Hippocampal formation (tissue), 2 donors: ENCODE results near the gene MEGF11.

Experiments
- DNase-seq, 2 donors: peaks; one replicate each; lab custom pipeline; 2025; lab: John Stamatoyannopoulos, UW

The MEGF11 gene

GRCh38 chr15:66239514-66239913, 14.0 kb downstream of the MEGF11 start:
- no peak for DNase-seq

GRCh38 chr15:66238318-66238717, 15.2 kb downstream of the MEGF11 start:
- no peak for DNase-seq

- DNase-seq: no peak
Measured at GRCh38 chr15:66237513-66238235, 15.9 kb downstream of the MEGF11 start.

GRCh38 chr15:66236806-66237375, 16.7 kb downstream of the MEGF11 start:
- no peak for DNase-seq

- DNase-seq: no peak
Measured at GRCh38 chr15:66235866-66236265, 17.7 kb downstream of the MEGF11 start.

GRCh38 chr15:66234798-66235197, 18.8 kb downstream of the MEGF11 start:
- DNase-seq: no peak

GRCh38 chr15:66233487-66234415, 19.8 kb downstream of the MEGF11 start:
- DNase-seq: no peak

- no peak for DNase-seq
Measured at GRCh38 chr15:66232267-66232625, 21.3 kb downstream of the MEGF11 start.

GRCh38 chr15:66231394-66232266, 21.9 kb downstream of the MEGF11 start:
- no peak for DNase-seq

GRCh38 chr15:66229790-66230465, 23.6 kb downstream of the MEGF11 start:
- DNase-seq: no peak

DNA sequence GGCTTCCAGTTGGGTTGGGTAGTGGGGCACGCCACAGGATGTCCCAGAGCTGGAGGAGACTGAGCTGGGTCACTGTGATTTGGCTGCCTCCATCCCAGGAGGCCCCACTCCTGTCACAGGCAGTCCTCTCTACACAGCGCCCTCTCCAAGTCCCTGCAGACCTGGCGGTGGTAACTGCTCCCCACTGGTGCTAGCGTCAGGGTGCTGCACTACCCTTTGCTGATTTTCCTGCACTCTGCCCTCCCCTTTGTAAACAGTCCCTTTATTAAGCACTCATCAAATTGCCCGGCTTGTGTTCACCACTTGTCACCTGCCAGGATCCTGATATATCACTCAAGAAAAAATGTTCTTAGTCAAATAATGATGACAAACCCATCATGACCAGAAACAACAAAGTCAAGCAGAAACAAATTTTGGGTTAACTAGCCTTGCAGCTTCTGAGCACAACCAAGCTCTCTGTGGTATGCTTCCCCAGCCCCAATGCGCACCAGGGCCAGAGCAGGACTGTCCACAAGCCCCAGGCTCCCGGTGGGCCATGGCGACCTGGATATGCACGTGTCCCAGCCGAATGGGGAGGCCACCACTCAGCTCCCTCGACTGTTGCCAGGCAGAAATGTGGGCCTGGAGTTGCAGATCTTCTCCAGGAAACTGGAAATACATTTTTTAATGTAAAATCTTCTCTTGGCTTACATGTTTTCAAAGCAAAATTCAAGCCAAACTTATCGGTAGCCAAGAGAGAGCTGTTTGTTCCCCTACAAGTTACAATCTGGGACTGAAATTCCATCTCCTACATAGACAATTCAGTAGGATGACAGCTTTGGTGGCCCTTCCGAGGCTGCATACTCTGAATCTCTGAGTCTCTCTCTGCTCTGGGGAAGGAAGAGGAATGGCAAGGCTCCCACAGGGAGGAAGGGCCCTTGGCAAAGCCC, 24.5 kb downstream of the MEGF11 start:
- DNase-seq: no peak

DNA sequence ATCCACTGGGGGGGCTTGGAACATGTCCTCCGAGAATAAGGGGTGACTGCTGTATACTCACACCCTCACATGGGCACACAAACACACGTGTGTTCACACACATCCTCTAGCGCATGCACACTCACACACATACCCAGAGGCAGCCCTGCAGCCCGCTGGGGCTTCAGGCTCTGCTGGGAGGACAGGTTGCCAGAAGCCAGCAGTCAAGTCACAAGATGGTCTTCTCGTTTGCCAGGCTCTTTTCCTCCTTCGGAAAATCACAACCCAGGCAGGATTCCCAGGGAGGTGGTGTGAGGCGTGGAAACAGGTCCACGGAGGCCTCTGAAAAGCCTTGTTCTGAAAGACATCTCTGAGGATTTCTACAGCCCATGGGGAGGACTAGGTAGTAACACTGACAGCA, 26.8 kb downstream of the MEGF11 start:
- no peak for DNase-seq

DNA sequence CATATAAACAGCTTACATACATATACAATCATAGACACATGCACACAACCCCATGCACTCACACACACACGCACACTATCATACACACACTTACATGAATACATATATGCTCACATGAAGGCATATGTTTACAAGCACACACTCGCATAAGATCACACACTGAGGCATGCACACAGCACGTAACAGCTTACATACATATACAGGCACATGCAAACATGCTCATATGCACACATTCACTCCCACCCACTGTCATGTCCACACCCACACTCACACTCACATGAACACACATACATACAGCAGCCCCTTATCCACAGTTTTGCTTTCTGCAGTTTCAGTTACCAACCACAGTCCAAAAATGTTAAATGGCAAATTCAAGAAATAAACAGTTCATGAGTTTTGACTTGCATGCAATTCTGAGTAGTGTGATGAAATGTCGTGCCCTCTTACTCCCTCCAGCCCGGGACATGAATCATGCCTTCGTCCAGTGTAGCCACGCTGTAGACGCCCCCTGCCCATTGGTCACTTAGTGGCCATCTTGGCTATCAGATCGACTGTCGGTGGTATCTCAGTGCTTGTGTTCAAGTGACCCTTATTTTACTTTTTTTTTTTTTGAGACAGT, 27.8 kb downstream of the MEGF11 start:
- no peak for DNase-seq

- DNase-seq: no peak
Measured at GRCh38 chr15:66224946-66225345, 28.6 kb downstream of the MEGF11 start.

- no peak for DNase-seq
Measured at GRCh38 chr15:66222273-66223198, 31.0 kb downstream of the MEGF11 start.

GRCh38 chr15:66221126-66221525, 32.4 kb downstream of the MEGF11 start:
- no peak for DNase-seq

- no peak for DNase-seq
Measured at GRCh38 chr15:66220601-66221000, 32.9 kb downstream of the MEGF11 start.

DNA sequence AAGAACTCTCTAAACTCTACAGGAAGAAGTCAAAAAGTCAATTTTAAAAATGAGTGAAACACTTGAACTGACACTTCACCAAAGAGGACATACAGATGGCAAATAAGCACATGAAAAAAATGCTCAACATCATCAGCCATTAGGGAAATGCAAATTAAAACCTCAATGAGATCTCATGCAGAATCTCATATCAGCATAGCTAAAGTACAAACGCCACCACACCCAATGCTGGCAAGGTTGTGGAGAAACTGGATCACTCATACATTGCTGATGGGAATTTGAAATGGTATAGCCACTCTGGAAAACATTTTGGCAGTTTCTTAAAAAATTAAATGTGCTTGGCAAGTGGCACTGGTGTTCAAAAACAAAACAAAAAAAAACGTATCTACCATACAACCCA, 34.2 kb downstream of the MEGF11 start:
- DNase-seq: no peak

DNA sequence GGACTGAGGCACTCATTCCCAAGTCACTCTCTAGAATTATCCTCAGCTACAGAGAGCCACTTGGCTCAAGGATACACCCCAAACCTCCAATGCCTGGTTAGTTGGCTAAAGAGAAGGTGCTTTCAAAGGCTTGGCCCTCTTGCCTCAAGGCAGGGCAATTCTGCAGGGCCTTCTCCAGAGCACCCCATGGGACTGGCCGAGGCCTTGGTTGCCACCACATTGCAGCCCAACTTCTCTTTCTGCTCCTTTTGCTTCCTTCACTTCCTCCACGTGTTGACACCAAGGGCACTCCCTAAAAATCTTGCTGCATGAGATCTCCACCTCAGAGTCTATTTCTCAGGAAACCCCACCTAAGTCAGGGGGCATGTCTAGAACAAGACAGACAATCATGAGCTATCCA, 36.7 kb downstream of the MEGF11 start:
- no peak for DNase-seq
